22Rv1 (cell line): ENCODE data around the gene TEX2.

ENCODE experiments used
- ZFX ChIP-seq: fragments of 450-650 bp; IDR thresholded peaks from 2 replicates; pipeline ENCODE4 v1.6.1; 2017; ENCODE audit warnings: antibody characterized with exemption, borderline replicate concordance
- TF ChIP-seq, protein P1 (sequence below): fragments of 450-650 bp; IDR thresholded peaks from 2 replicates; pipeline ENCODE4 v1.5.1; 2017; ENCODE audit warnings: mild to moderate bottlenecking

DNA sequence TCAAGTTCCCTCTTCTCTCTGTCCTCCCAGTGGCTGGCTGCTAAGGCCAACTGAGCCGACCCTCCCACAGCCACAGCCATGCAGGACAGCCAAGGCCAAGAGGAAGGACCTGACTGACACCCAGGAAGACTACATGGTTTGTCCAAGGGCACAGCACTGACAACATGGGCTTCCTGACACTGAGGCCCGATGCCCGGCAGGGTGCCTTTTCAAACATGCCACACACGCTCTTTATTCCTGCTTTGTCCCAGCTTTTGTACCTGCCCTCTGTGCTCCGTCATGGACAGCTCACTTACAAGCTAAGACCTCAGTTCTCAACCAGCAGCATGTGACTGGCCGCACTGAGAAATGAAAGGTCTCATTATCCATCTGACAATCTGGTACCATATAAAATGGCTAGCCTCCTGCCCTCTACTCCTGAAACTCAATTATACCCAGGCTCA, 45.8 kb downstream of the TEX2 start:
- TF ChIP-seq, protein P1, sequence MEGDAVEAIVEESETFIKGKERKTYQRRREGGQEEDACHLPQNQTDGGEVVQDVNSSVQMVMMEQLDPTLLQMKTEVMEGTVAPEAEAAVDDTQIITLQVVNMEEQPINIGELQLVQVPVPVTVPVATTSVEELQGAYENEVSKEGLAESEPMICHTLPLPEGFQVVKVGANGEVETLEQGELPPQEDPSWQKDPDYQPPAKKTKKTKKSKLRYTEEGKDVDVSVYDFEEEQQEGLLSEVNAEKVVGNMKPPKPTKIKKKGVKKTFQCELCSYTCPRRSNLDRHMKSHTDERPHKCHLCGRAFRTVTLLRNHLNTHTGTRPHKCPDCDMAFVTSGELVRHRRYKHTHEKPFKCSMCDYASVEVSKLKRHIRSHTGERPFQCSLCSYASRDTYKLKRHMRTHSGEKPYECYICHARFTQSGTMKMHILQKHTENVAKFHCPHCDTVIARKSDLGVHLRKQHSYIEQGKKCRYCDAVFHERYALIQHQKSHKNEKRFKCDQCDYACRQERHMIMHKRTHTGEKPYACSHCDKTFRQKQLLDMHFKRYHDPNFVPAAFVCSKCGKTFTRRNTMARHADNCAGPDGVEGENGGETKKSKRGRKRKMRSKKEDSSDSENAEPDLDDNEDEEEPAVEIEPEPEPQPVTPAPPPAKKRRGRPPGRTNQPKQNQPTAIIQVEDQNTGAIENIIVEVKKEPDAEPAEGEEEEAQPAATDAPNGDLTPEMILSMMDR: no peak
- TF ChIP-seq ZFX: no peak
